Activated CD4-positive, alpha-beta T cell treated with anti-CD3 and anti-CD28 coated beads, Interleukin-2, Interleukin-4, amounts not matched to agents 100 ng/mL and 50 ng/mL, durations not matched to agents 16 hours and 8 hours (primary cell): ENCODE data around the gene TRIM58.

Experiments
- DNase-seq: peaks from one replicate; pipeline ENCODE4 v3.0.0-alpha.2; 2020; ENCODE audit warnings: low spot score

TRIM58 gene, protein sequence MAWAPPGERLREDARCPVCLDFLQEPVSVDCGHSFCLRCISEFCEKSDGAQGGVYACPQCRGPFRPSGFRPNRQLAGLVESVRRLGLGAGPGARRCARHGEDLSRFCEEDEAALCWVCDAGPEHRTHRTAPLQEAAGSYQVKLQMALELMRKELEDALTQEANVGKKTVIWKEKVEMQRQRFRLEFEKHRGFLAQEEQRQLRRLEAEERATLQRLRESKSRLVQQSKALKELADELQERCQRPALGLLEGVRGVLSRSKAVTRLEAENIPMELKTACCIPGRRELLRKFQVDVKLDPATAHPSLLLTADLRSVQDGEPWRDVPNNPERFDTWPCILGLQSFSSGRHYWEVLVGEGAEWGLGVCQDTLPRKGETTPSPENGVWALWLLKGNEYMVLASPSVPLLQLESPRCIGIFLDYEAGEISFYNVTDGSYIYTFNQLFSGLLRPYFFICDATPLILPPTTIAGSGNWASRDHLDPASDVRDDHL

DNA sequence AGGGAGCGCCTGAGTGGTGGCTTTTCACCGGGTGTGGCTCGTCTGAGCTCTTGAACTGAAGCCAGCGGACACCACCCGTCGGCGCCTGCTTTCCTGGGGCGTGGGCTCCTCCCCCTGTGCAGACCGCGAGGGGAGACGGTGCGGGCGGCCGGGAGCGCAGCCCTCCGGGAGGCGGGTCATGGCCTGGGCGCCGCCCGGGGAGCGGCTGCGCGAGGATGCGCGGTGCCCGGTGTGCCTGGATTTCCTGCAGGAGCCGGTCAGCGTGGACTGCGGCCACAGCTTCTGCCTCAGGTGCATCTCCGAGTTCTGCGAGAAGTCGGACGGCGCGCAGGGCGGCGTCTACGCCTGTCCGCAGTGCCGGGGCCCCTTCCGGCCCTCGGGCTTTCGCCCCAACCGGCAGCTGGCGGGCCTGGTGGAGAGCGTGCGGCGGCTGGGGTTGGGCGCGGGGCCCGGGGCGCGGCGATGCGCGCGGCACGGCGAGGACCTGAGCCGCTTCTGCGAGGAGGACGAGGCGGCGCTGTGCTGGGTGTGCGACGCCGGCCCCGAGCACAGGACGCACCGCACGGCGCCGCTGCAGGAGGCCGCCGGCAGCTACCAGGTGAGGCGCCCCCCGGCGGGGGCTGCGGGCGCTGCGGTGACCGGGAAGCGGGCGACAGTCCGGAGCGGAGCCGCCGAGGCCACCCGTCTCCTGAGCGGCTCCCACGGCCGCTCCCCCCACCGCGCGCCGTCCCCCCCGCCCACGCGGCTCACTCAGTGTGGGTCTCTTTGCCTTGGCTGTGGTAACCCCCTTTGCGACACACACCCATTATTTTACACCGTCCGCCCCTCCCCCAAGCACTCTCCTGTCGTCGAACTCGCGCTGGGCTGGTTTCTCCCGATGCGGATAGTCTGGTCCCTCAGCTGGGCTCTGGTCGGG, at the start of gene TRIM58:
TSS of gene TRIM58 (plus strand) at position 119 of the 916 bp plus-strand sequence. CDS start at position 179, 60 bp downstream.
- DNase-seq = peak; percentile 7

DNA sequence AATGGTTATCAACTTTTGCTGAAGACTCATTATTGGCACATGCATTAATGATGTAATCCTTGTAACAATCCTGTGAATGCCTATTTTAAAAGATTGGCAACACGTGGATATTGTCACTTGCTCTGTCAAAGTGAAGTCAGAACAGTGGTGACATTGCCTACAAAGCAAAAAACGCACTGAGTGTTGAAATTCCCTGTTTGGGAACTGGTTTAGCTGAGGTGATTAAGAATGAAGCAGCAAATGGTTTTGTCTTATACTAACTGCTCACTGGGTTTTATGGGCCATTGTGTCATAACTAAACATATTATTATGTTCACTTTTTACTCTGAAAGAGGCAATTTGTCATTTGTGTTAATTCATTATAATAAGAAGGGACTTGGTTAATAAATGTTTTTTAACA, 44.4 kb upstream of the TRIM58 start:
- no peak for DNase-seq

DNA sequence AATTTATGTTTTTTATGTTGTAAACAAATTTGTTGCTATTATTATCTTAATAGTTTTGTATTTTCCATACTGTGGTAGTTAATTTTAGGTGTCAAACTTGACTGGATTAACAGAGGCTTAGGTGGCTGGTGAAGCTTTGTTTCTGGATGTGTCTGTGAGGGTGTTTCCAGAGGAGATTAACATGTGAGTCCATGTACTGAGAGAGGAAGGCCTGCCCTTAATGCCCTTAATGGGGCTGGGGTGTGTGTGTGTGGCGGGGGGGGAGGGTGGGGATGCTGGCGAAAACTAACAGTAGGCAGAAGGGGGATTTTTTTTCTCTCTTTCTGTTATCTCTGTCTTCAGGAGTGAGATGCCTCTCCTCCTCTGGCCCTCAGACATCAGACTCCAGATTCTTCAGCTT, 34.9 kb upstream of the TRIM58 start:
- DNase-seq = no peak

DNA sequence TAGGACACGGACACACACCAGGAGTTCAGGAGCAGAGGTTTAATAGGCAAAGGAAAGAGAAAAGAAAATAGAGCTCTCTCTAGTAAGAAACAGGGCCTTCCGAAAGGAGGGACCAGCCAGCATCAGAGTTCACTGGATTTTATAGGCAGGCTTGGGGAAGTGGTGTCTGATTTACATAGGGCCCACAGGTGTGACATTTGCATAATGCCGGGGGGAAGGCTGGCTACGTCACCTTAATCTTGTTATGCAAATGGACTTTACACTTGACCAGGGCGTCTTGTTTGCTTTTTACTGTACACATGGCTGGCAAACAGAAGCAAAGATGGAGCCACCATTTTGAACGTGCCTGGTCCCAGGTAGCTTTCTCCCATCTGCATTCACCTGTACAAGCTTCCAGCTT, 33.0 kb upstream of the TRIM58 start, which contains the start of gene OR14A16:
TSS of gene OR14A16 (minus strand) at position 97 of the 400 bp plus-strand sequence. CDS start 8,390 bp downstream, outside the sequence.
- no peak for DNase-seq

DNA sequence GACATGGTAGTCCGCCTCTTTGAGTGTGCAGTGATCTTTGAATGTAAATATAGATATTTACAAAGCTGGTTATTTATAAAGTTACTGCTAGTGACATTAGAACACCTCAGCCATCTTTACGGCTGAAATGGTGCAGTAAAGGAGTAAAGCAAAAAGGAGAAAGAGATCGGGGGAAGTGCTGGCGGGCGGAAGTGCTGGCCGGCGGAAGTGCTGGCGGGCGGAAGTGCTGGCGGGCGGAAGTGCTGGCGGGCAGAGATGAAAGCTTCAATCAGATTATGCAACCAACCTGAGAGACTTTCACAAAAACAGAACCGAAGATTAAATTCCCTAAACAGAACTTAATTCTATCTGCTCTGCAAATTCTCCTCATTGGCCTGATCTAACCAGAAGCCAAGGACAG, 31.6 kb upstream of the TRIM58 start:
- no peak for DNase-seq

DNA sequence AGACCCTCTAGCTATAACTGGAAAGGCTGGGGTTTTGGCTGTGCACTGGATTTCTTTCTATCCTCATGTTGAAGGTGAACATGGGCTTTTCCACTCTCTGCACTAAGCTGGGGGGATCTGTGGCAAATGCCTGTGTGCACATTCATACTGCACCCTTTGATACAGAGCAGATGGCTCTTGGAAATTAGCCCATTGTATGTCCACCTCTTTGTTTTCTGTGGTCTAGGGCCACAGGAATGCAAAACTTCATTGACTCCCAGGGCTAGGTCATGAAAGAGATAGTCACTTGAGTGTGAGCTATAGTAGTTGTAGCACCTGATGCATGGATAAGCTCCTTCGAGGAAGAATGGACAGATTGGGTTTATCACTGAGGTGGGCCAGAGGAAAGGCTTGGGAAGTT, 27.3 kb upstream of the TRIM58 start:
- no peak for DNase-seq

DNA sequence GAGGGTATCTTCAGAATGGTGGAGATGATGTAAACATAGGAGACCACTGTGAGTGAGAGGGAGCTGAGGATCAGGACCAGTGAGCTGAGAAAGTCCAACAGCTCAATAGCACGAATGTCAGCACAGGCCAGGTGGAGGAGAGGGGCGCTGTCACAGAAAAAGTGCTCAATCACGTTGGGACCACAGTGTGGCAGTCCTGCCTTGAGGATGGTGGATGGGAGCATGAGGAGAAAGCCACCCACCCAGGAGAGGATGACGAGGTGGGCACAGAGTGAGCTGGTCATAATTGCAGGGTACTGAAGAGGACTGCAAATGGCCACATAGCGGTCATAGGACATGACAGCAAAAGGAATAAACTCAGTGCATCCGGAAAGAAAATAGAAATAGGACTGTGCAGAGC, 23.4 kb upstream of the TRIM58 start:
- no peak for DNase-seq

DNA sequence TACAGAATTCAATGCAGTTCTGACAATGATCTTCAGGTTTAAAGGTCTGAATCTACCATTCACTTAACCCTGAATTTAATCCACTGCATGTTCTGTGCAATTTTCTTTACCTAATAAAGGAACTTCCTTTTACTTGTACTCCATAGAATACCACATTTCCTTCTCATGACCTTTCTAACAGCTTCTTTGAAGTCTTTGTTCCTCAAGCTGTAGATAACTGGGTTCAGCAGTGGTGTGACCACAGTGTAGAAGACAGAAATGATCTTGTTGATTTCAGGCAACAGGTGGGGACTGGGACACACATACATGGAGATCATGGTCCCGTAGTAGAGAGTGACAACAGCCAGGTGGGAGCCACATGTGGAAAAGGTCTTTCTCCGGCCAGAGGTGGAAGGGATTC, 16.2 kb upstream of the TRIM58 start:
- DNase-seq = no peak

DNA sequence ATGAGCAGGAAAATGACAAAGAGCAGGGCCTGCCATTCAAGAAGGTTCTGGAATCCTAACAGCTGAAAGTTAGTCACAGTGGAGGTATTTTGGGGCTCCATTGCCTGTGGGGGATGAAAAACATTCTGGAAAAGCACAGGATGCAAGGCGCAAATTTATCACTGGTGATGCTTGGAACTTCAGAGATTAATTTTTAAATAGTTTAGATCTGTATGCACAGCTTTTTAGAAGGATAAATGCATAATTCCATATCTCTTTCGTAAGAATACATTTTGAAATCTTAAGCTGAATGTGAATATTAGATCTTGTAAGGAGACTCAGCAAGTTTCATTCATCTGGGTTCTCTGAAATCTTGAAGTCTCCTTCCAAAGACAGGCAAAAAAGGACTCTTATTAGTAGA, 15.2 kb upstream of the TRIM58 start, which contains the start of gene OR11L1:
TSS of gene OR11L1 (minus strand) at position 101 of the 400 bp plus-strand sequence. CDS start at position 101, 0 bp downstream.
- no peak for DNase-seq

DNA sequence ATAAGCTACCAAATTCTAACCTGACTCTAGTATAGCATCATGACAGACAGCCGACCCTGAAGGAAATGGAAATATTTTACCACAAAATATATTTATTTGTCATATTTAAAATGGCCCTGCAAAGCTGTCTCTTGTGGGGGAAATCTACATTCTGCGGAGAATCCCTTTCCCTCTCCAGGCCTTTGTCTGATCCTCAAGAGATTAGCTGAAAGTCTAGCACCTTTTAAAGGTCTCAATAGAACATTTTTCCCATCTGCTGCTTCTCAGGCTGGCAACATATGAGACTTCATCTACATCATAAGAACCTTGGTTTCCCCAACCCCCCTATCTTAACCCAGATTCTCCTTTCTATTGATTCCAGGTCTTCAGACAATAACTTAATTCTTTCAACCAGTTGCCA, 13.6 kb upstream of the TRIM58 start:
- no peak for DNase-seq

DNA sequence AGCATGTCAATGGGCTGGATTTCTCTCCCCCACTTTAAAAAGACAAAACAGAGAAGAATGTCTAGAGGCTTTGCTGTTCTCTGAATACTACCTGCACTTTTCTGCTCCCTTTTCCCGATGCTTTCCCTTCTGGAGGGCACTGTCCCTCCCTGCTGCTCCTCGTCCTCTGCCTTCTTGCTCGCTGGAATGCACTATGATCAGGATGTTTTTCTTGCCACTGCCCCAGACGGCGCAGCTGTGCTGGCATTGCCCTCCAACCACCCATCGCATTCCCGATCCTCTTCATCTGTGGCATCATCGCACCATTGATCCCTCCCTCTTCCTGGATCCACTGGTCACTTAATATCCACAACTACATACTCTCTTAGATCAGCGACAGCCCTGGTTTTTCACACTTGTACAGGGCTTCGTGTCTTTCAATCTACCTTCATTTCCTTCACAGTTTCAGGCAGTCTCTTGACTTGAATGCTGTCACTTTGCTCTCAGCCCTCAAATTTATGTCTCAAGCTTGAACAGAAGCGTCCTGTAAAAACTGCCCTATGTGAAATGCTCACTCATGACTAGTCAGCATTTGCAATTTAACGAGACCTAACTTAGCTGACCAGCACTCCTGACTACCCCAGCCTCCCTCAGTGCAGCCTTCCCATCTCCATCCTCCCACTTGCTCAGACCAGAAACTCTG, 11.8 kb upstream of the TRIM58 start:
- no peak for DNase-seq

DNA sequence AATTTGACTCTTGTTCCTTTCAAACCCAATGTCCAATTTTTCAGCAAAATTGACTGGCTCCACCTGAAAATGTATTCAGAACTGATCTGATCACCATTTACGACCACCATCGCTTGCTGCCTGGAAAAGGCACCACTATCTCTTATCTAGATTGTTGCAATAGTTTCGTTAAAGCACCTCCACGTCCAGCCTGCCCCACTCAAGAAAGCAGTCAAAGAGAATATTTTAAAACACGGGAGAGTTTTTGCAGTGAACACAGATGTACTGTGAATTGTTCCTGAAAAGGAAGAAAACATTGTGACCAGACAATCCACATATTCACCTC, 11.3 kb upstream of the TRIM58 start:
- no peak for DNase-seq

DNA sequence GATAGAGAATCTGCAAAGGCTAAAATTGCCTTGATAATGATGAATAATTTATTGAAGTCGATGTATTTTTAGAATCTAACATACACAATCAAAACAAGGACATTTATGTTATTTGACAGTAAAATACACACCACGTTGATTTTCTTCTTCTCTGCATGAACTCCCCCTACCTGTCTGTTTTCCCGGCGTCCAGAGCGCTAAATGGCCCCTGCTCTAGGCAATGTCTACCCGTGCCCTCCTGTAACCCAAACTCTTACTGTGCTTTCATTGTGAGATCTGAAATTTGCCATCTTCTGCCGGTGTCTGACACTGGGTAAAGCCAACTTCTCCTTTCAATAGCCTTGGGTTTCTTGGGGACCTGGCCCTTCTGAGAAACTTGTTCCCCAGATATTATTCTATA, 8.6 kb upstream of the TRIM58 start:
- no peak for DNase-seq

DNA sequence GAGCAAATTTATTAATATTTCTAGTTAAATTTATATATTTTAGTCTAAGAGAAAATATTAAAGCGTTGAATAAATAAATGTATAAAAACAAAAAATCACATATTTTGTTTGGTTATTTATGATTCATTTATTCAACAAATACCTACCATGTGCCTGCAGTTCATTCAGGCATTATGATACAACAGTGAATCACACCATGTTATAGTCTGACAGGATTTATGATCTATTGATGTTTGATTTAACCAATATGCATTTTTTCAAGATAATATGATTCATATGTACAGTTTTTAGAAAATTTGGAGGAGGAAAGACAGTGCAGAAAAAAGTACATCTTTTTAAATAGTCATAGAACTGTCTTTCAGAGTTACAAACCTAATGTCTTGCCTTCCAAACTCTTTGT, 7.4 kb upstream of the TRIM58 start:
- DNase-seq = no peak

DNA sequence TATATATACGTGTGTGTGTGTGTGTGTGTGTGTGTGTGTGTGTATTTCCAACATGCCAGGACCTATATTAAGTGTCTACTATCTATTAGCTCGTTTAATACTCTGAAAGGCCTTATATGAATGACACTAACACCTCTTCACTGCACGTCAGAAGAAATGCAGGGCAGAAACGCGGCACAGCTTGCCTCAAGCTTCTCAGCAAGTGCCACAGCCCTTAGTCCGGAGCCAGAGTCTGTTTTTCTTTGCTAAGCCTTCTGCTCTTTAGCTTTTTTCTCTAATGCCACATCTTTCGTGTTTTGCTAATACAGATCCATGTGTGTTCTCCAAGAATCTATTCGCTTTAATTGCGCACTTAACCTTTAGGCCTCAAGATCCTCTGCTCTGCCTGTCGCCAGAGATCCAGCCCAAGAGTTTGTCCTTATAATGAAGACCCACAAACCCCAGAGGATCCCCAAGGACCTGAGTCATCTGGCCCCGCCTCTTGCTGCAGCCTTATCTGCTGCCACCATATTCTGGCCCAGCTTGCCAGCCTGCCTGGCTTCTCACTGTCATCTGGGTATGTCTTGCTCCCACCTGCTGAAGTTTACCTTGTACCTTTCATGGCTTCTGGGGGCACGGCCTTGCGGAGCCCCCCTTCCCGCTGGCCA, 2.0 kb upstream of the TRIM58 start:
- DNase-seq = no peak

DNA sequence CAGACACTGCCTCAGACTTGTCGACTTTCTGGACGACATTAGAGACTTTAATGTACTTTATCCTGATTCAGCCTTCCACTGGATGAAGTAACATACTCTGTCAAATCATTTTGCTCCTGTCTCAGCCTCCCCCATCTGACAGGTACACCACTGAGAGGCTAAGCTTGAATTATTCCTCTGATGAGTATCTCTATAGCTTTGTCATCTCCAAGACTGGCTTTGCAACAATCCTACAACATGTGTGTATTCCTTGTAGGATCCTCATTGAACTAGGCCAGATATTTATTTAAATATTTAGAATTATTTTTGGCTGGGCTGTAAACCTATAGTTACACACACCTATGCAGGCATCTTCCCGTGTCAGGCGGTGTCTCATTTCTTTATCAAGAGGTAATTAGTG, 1.1 kb upstream of the TRIM58 start:
- no peak for DNase-seq

DNA sequence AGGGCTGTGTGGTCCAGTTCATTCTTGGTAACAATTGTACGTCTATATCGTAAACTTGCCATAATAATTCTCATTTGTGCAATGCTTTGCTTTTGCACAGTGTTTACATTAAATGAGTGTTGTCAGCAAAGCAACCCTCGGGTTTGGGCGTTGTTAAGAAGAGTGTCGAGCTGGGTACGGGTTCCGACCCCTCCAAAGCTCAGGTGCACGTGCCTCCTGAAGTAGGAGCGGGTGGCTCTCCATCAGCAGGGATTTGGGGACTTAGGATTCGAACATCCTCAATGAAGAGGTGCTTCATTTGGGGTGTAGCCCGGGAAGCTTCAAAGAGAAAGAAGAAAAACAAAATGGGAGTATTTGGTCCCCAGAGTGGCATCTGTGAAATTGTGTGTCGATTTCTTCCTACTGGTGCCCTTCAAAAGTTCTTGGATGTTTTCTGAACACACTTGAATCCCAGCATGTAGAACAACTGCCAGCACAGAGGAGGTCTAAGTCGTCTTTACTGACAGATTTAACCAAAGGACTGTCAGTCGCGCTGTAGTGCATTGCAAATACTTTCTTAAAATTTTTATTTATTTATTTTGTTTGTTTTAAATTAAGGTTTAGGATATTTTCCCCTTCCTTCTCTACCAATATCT, 1.1 kb downstream of the TRIM58 start:
- DNase-seq = no peak

DNA sequence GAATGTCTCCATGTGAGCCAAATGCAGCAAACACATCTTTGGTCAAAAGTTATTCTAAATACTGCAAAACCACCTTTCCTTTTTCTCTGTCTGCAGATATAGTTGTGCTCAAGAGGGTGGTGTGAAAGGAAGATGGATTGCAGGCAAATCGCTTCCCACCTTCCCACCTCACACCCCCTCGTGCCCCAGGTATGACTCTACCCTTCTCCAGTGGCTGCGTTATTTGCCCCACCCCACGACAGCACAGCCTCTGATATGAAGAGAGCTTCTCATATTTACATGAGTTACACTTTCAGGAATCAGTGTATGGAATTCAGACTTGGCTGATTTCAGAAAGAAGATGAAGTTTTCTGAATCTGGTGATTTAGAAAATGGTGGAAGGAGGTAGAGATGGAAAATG, 5.8 kb downstream of the TRIM58 start:
- DNase-seq = no peak

DNA sequence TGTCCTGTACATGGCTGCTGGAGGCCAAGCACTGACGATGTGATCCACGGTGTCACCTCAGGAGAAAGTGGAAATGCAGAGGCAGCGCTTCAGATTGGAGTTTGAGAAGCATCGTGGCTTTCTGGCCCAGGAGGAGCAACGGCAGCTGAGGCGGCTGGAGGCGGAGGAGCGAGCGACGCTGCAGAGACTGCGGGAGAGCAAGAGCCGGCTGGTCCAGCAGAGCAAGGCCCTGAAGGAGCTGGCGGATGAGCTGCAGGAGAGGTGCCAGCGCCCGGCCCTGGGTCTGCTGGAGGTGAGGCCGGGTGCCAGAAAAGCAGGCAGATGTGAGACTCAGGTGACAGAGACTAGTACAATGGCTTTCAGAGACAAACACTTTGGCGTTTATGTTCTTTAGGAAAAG, 7.7 kb downstream of the TRIM58 start:
- no peak for DNase-seq

DNA sequence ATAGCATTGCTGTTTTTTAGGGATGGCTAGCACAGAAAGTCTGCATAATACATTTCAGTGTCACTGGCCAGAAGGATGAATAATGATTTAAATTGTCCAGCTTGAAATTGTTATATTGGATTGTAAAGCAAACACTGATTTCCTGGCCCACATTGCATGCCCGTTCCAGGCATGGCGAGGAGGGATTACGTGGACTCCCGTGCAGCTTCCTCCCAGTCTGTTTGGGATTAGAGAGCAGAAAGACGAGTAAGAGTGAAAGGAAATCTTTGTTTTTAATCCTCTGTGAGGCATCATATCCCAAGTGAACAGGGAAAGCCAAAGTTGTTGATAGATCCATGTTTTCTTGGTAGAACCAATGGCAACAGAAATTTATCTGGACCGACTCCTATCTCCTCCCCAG, 8.4 kb downstream of the TRIM58 start:
- DNase-seq = no peak

DNA sequence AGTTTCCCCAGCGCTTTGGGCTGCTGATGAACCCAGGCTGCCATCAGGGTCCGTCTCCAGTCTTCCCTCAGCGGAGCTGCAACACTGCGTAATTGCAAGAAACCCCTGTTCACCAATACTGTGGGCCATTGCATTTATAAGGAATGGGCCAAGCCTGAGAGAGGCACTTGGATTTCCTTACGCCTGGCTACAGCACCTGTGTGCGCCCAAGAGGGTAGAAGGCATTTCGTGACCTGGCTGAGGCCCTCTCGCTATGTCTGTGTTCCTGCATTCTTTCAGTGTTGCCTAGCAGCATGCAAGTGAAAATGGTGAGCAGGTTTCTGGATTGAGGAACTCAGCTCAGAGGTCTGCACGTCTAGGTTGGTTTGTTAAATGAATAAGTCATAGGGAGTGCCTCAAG, 26.4 kb downstream of the TRIM58 start:
- DNase-seq = no peak
